ENCODE data around the gene TOB1.

TOB1 gene

DNA sequence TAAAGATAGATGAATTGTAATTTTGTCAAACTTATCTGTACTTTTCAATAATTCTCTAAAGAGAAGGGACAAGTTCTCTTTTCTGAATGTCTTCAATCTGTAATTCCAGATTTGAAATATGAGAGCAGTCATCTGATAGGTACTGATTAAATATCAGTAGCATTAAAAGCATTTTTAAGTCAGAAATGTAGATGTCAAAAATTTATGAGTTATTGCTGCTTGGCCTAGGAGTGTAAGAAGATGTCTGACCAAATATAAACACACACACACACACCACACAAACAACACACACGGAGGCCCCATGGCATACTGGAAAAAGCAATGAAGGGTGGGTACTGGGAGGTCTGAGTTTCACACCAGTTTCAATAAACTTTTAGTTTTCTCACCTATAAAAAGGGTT, 2.4 kb upstream of the TOB1 start:
- H3K4me3 ChIP-seq = peak overlapping the region; percentile 87 to 93
- no peaks in the 10 kb centered on the region for H3K27me3 ChIP-seq
- no peak for DNase-seq
- peaks cover 0 to 30% (median 23%) of the 10 kb centered on the region in 4 donors for H3K4me1 ChIP-seq
- peaks cover 0 to 6% (median under 1%) of the 10 kb centered on the region in 3 donors for H3K36me3 ChIP-seq
- no peaks in the 10 kb centered on the region for H3K9me3 ChIP-seq
- TF ChIP-seq, protein P1, sequence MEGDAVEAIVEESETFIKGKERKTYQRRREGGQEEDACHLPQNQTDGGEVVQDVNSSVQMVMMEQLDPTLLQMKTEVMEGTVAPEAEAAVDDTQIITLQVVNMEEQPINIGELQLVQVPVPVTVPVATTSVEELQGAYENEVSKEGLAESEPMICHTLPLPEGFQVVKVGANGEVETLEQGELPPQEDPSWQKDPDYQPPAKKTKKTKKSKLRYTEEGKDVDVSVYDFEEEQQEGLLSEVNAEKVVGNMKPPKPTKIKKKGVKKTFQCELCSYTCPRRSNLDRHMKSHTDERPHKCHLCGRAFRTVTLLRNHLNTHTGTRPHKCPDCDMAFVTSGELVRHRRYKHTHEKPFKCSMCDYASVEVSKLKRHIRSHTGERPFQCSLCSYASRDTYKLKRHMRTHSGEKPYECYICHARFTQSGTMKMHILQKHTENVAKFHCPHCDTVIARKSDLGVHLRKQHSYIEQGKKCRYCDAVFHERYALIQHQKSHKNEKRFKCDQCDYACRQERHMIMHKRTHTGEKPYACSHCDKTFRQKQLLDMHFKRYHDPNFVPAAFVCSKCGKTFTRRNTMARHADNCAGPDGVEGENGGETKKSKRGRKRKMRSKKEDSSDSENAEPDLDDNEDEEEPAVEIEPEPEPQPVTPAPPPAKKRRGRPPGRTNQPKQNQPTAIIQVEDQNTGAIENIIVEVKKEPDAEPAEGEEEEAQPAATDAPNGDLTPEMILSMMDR (IDR thresholded peaks at IDR 0.05) = no peak
- peak overlapping the region; percentile 99 to 100 for H3K27ac ChIP-seq
- intact Hi-C loops (cut with DNase I; ENCODE audit: low total_unique reads) = no loop called here

DNA sequence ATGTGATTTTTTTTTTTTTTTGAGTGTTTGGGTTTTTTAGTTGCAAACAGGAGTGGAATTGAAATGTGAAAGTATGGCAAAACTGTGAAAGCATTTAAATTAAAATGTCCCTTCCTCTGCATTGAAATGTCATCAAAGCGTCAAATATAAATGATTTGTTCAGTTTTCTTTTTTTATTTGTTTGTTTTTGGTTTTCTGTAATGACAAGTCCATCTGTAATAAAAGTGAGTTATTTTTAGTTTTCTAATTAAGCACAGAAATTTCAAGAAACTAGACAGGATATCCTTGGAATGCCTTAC, 1.9 kb upstream of the TOB1 start:
- Histone ChIP-seq H3K36me3 (peaks cover 3 to 11% (median 6%) of the 10 kb centered on the region in 3 donors), H3K27ac (peak overlapping the region; percentile 99 to 100), H3K9me3 (no peaks in the 10 kb centered on the region), H3K27me3 (no peaks in the 10 kb centered on the region), H3K4me3 (peak overlapping the region; percentile 87 to 93), H3K4me1 (peaks cover 0 to 32% (median 24%) of the 10 kb centered on the region in 4 donors)
- TF ChIP-seq, protein P1 (IDR thresholded peaks at IDR 0.05) = no peak
- no peak for DNase-seq
- intact Hi-C loops (cut with DNase I; ENCODE audit: low total_unique reads) = no loop called here

DNA sequence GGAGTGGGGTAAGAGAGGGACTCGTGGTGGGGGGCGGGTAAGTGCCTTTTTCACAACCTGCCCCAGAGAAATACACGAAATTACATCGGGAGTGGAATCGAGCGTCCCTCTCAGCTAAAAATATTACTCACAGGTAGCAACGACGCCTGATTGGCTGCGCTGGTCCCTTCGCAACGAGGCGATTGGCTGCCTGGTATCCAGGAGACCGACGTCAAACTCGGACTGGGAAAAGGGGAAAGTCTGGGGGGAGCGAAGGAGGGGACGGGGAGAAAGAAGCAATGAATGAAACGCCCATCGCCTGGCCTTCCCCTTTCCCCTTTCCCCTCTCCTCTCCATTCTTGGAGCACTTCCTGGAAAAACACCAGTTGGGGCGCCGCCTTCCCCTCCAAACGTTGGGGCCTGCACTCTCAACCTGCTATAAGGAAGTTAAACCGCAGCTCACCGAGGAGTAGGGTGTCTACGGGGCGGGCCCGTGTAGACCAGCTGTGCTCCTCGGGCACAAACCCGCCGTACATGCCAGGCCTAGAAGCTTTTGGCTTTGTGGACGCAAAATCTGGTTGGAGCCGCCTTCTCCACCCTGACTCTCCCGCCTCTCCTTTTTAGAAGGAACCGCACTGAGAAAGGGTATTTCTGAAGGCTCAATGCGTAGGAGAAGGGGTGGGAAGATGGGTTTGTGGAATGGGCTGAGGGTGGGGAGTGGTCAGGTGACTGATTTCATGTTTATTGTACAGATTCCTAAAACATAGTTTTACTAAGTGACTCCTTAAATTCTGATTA, 1.4 kb upstream of the TOB1 start:
- H3K4me3 ChIP-seq = peak overlapping the region; percentile 87 to 93
- intact Hi-C loops (cut with DNase I; ENCODE audit: low total_unique reads) = no loop called here
- DNase-seq = peak; percentile 97 to 98
- TF ChIP-seq, protein P1 (IDR thresholded peaks at IDR 0.05) = no peak
- H3K27ac ChIP-seq = peak overlapping the region; percentile 99 to 100
- no peaks in the 10 kb centered on the region for H3K9me3 ChIP-seq
- H3K27me3 ChIP-seq = no peaks in the 10 kb centered on the region
- H3K36me3 ChIP-seq = peaks cover 9 to 17% (median 11%) of the 10 kb centered on the region in 3 donors
- H3K4me1 ChIP-seq = peaks cover 0 to 32% (median 23%) of the 10 kb centered on the region in 4 donors

DNA sequence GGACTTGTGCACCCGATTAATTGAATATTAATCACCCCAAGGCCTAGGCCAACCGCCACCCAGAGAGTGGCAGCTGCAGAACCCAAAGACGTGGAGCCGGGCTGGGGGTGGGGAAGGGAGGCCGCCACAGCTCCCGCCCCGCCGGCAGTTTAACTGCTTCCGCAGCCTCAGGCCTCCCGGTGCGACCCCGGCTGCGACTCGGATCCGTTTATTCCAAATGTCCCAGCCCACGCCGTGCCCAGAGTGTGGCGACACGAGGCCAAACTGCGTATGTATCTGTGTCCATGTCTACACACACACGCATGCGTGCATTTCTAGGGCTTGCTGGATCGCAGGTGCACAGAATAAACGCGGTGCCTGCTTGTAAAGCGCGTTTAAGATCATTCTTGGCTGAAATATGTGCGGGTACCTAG, 802 bp upstream of the TOB1 start:
- H3K9me3 ChIP-seq = no peaks in the 10 kb centered on the region
- DNase-seq = peak in 1 of 2 donors; percentile 62
- TF ChIP-seq, protein P1 (IDR thresholded peaks at IDR 0.05) = no peak
- peaks cover 0 to 32% (median 22%) of the 10 kb centered on the region in 4 donors for H3K4me1 ChIP-seq
- intact Hi-C loops (cut with DNase I; ENCODE audit: low total_unique reads) = loop anchor here (1.0 kb wide), 1 partner anchor 83 kb away; no protein-coding TSS in a partner anchor
- H3K4me3 ChIP-seq = peak overlapping the region; percentile 87 to 93
- H3K27me3 ChIP-seq = no peaks in the 10 kb centered on the region
- H3K36me3 ChIP-seq = peaks cover 15 to 18% (median 17%) of the 10 kb centered on the region in 3 donors
- peak overlapping the region; percentile 99 to 100 for H3K27ac ChIP-seq

DNA sequence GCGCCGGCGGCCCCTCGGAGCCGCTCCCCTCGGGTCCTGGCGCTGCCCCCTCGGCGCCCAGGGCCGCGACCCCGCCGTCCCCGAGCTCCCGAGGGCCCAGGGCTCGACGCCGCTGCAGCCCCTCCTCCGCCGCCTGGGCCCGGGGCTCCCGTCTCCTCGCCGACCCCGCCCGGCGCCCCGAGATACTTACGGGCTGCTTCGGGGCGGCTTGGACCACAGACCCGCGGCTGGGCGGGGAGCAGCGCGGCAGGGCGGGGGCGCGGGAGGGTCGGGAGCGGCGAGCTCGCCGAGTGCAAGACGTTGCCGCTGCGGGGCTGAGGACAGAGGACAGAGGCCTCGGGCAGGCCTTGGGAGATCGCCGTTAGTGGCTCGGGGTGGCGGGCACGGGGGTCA, 290 bp downstream of the TOB1 start:
- TF ChIP-seq, protein P1 (IDR thresholded peaks at IDR 0.05) = no peak
- H3K27ac ChIP-seq = peak overlapping the region; percentile 97 to 99
- no peaks in the 10 kb centered on the region for H3K27me3 ChIP-seq
- intact Hi-C loops (cut with DNase I; ENCODE audit: low total_unique reads) = loop anchor here (1.0 to 2.0 kb wide), 2 partner anchors 39 to 84 kb away; no protein-coding TSS in a partner anchor
- H3K4me3 ChIP-seq = peak overlapping the region; percentile 87 to 93
- no peaks in the 10 kb centered on the region for H3K9me3 ChIP-seq
- no peak for DNase-seq
- H3K36me3 ChIP-seq = peaks cover 22 to 27% (median 24%) of the 10 kb centered on the region in 3 donors
- H3K4me1 ChIP-seq = peaks cover 0 to 42% (median 30%) of the 10 kb centered on the region in 4 donors
